A549 treated with Hydrocortisone at 1 μM for 4 hours (cell line): ENCODE measurements around the gene IL23A. TPM values are rescaled to one million over a fixed set of nuclear protein-coding genes. Genes with fewer than 3 reads are reported as not detected.

Experiments used
- total RNA-seq: library from RNA; stranded (reverse); fragments of 200-300 nt; extraction: Qiagen RNA extraction; gene quantifications from 5 replicates; pipeline ENCODE4 v1.2.3, GENCODE V29; 2022

IL23A gene
- total RNA-seq: 0.43 to 0.69 TPM (median 0.53 TPM) in 5 replicates

GRCh38 chr12:56338308-56339157, at the start of gene IL23A:
Gene IL23A, plus strand, starts transcription at chr12:56338884. Its CDS starts 161 bp downstream, at chr12:56339045.

GRCh38 chr12:56299853-56300643, 38.6 kb upstream of the IL23A start, which contains the start of gene CS:
Gene CS, minus strand, starts transcription at chr12:56300330. Its CDS starts 129 bp downstream, at chr12:56300201.

GRCh38 chr12:56315622-56316473, 22.8 kb upstream of the IL23A start, which contains the start of gene CNPY2:
Gene CNPY2, minus strand, starts transcription at chr12:56315988. Its CDS starts 771 bp downstream, at chr12:56315217.

GRCh38 chr12:56333679-56334489, 4.8 kb upstream of the IL23A start, which contains the start of gene PAN2:
Gene PAN2, minus strand, starts transcription at chr12:56334000. Its CDS starts 906 bp downstream, at chr12:56333094.

GRCh38 chr12:56359851-56360767, 21.4 kb downstream of the IL23A start, which contains the start of gene STAT2:
Gene STAT2, minus strand, starts transcription at chr12:56360107. Its CDS starts 3,536 bp downstream, at chr12:56356571.

GRCh38 chr12:56362130-56363059, 23.7 kb downstream of the IL23A start, which contains the start of gene APOF:
Gene APOF, minus strand, starts transcription at chr12:56362857. Its CDS starts 112 bp downstream, at chr12:56362745.

Other genes starting within 250 kb of the IL23A start
- 268 to 375 TPM (median 283 TPM) in 5 replicates for gene PA2G4, start 234.3 kb upstream of the IL23A start, total RNA-seq
- gene RPL41, start 222.3 kb upstream of the IL23A start, total RNA-seq: 4,103 to 6,224 TPM (median 5,662 TPM) in 5 replicates
- gene ZC3H10, start 220.6 kb upstream of the IL23A start, total RNA-seq: 2.9 to 3.6 TPM (median 3.1 TPM) in 5 replicates
- 63.6 to 69.7 TPM (median 65.9 TPM) in 5 replicates for gene ESYT1, start 210.6 kb upstream of the IL23A start, total RNA-seq
- 66.8 to 83.8 TPM (median 78.9 TPM) in 5 replicates for gene MYL6B, start 186.3 kb upstream of the IL23A start, total RNA-seq
- 2,179 to 2,596 TPM (median 2,229 TPM) in 5 replicates for gene MYL6, start 180.5 kb upstream of the IL23A start, total RNA-seq
- 28.4 to 36.2 TPM (median 33.1 TPM) in 5 replicates for gene SMARCC2, start 149.4 kb upstream of the IL23A start, total RNA-seq
- 22.2 to 30.8 TPM (median 25.8 TPM) in 5 replicates for gene RNF41, start 117.0 kb upstream of the IL23A start, total RNA-seq
- 55.6 to 63.2 TPM (median 62.6 TPM) in 5 replicates for gene NABP2, start 114.5 kb upstream of the IL23A start, total RNA-seq
- gene SLC39A5, start 108.8 kb upstream of the IL23A start, total RNA-seq: not detected in 5 replicates
- gene ANKRD52, start 80.5 kb upstream of the IL23A start, total RNA-seq: 37.4 to 45.4 TPM (median 44.6 TPM) in 5 replicates
- 14.2 to 16.2 TPM (median 15.9 TPM) in 5 replicates for gene COQ10A, start 71.9 kb upstream of the IL23A start, total RNA-seq
- 150 to 202 TPM (median 152 TPM) in 5 replicates for gene CS, start 38.6 kb upstream of the IL23A start, total RNA-seq
- 91.7 to 148 TPM (median 140 TPM) in 5 replicates for gene CNPY2, start 22.9 kb upstream of the IL23A start, total RNA-seq
- 13.6 to 17.4 TPM (median 14.0 TPM) in 5 replicates for gene PAN2, start 4.9 kb upstream of the IL23A start, total RNA-seq
- gene STAT2, start 21.2 kb downstream of the IL23A start, total RNA-seq: 10.4 to 14.3 TPM (median 12.1 TPM) in 5 replicates
- gene APOF, start 24.0 kb downstream of the IL23A start, total RNA-seq: not detected in 5 replicates
- 33.4 to 38.2 TPM (median 36.3 TPM) in 5 replicates for gene TIMELESS, start 110.5 kb downstream of the IL23A start, total RNA-seq
- gene MIP, start 115.8 kb downstream of the IL23A start, total RNA-seq: 0.10 to 0.22 TPM (median 0.20 TPM) in 3 of 5 replicates, not detected in the others
- gene SPRYD4, start 129.7 kb downstream of the IL23A start, total RNA-seq: 1.7 to 2.1 TPM (median 1.9 TPM) in 5 replicates
- gene GLS2, start 149.3 kb downstream of the IL23A start, total RNA-seq: 0.13 to 0.31 TPM (median 0.21 TPM) in 5 replicates
- gene RBMS2, start 182.9 kb downstream of the IL23A start, total RNA-seq: 9.1 to 12.2 TPM (median 11.0 TPM) in 5 replicates